Measurements from ENCODE around the gene COPS8. TPM values are rescaled to one million over a fixed set of nuclear protein-coding genes. Genes with fewer than 3 reads are reported as not detected.

The COPS8 gene
- polyA plus RNA-seq, 1 experiment: 139 TPM

DNA sequence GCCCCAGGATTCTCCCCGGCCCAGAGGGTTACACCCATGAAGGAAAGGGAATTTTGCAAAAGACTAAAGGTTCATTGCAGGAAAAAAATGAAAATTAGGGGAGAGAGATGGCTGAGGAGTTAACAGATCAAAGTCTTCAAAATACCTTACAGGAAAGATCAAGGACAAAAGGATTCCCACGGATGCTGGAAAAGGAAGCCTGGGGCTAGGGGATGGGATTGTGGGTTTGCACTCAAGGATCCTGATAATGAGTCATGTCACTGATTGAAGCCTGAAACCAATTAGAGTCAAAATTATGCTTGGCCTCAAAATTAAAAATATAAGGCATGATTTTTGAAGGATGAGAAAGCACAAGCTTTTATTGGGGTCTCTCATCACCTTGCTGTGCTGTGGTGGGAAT lies 32.6 kb upstream of the COPS8 start:
- Histone ChIP-seq H3K27me3 (ENCODE audit: control insufficient read depth, insufficient read depth, low read length) (no peaks in the 10 kb centered on the region), H3K4me3 (ENCODE audit: low read depth, low read length) (no peak overlapping the region), H3K27ac (ENCODE audit: low read depth, low read length) (no peak overlapping the region), H3K9me3 (ENCODE audit: control insufficient read depth, insufficient read depth, low read length) (no peaks in the 10 kb centered on the region)
- CTCF ChIA-PET: no interaction called here
- TF ChIP-seq, protein P1, sequence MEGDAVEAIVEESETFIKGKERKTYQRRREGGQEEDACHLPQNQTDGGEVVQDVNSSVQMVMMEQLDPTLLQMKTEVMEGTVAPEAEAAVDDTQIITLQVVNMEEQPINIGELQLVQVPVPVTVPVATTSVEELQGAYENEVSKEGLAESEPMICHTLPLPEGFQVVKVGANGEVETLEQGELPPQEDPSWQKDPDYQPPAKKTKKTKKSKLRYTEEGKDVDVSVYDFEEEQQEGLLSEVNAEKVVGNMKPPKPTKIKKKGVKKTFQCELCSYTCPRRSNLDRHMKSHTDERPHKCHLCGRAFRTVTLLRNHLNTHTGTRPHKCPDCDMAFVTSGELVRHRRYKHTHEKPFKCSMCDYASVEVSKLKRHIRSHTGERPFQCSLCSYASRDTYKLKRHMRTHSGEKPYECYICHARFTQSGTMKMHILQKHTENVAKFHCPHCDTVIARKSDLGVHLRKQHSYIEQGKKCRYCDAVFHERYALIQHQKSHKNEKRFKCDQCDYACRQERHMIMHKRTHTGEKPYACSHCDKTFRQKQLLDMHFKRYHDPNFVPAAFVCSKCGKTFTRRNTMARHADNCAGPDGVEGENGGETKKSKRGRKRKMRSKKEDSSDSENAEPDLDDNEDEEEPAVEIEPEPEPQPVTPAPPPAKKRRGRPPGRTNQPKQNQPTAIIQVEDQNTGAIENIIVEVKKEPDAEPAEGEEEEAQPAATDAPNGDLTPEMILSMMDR (IDR thresholded peaks at IDR 0.05; ENCODE audit: low read depth, low read length): no peak
- POLR2A ChIA-PET: no interaction called here
- DNase-seq (ENCODE audit: low read depth, low spot score): no peak

GRCh38 chr2:237055386-237056100 lies 30.1 kb upstream of the COPS8 start:
- ChIA-PET POLR2A (no interaction called here), CTCF (interaction anchor here (1.3 to 2.8 kb wide), 2 partner anchors 542 to 703 kb away, joined by 7 to 9 read pairs; no protein-coding TSS in a partner anchor)
- TF ChIP-seq, protein P1 (IDR thresholded peaks at IDR 0.05; ENCODE audit: low read depth, low read length): no peak
- H3K27ac ChIP-seq (ENCODE audit: low read depth, low read length): no peak overlapping the region
- no peak overlapping the region for H3K4me3 ChIP-seq (ENCODE audit: low read depth, low read length)
- H3K9me3 ChIP-seq (ENCODE audit: control insufficient read depth, insufficient read depth, low read length): no peaks in the 10 kb centered on the region
- H3K27me3 ChIP-seq (ENCODE audit: control insufficient read depth, insufficient read depth, low read length): no peaks in the 10 kb centered on the region
- no peak for DNase-seq (ENCODE audit: low read depth, low spot score)

DNA sequence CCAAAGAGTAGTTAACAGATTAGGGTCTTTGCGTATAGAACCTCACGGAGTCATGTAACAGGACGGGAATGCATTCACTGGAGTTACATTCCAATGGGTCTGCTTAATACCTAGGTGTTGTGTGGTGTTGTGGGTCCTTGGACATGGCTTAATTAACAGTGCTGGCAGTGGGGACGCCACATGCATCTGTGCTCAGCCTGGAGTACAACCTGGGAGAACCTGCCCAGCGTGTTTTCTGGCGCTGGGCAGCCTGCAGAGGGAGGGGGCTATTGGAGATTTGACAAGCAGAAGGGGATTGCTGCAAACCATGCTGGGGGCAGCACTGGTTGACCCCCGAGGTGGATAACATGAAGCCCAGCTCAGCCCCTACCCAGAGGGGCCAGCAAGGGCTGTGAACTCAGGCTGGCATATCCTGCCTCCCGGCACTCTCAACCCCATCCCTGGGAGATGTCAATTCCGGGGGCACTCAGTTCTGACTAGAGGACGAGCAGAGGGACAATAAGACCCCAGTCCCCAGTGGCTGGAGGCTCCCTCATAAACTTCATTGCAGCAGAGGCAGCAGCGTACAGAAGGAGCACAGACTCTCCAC lies 29.3 kb upstream of the COPS8 start:
- Histone ChIP-seq H3K4me3 (ENCODE audit: low read depth, low read length) (no peak overlapping the region), H3K27me3 (ENCODE audit: control insufficient read depth, insufficient read depth, low read length) (no peaks in the 10 kb centered on the region), H3K9me3 (ENCODE audit: control insufficient read depth, insufficient read depth, low read length) (no peaks in the 10 kb centered on the region), H3K27ac (ENCODE audit: low read depth, low read length) (no peak overlapping the region)
- CTCF ChIA-PET: interaction anchor here (2.8 kb wide), 1 partner anchor 543 kb away, joined by 9 read pairs; no protein-coding TSS in a partner anchor
- no peak for DNase-seq (ENCODE audit: low read depth, low spot score)
- TF ChIP-seq, protein P1 (IDR thresholded peaks at IDR 0.05; ENCODE audit: low read depth, low read length): no peak
- POLR2A ChIA-PET: no interaction called here

GRCh38 chr2:237057107-237057506 lies 28.6 kb upstream of the COPS8 start:
- POLR2A ChIA-PET: no interaction called here
- no peaks in the 10 kb centered on the region for H3K27me3 ChIP-seq (ENCODE audit: control insufficient read depth, insufficient read depth, low read length)
- CTCF ChIA-PET: no interaction called here
- TF ChIP-seq, protein P1 (IDR thresholded peaks at IDR 0.05; ENCODE audit: low read depth, low read length): no peak
- no peaks in the 10 kb centered on the region for H3K9me3 ChIP-seq (ENCODE audit: control insufficient read depth, insufficient read depth, low read length)
- H3K4me3 ChIP-seq (ENCODE audit: low read depth, low read length): no peak overlapping the region
- no peak overlapping the region for H3K27ac ChIP-seq (ENCODE audit: low read depth, low read length)
- no peak for DNase-seq (ENCODE audit: low read depth, low spot score)

DNA sequence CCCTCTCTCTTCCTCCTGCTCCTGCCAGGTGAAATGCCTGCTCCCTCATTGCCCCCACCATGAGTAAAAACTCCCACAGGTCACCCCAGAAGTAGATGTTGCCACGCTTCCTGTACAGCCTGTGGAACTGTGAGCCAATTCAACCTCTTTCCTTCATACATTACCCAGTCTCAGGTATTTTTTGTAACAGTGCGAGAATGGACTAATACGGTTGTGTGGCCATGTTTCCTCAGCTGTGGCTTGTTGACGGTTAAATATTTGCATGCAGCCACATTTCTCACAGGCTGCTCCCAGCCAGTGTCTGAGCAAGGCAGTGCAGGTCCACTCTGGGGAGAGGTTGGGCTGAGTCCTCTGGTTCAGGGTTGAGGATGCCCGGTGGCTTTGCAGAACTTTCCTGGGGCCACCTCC lies 27.8 kb upstream of the COPS8 start:
- TF ChIP-seq, protein P1 (IDR thresholded peaks at IDR 0.05; ENCODE audit: low read depth, low read length): no peak
- Histone ChIP-seq H3K4me3 (ENCODE audit: low read depth, low read length) (no peak overlapping the region), H3K27me3 (ENCODE audit: control insufficient read depth, insufficient read depth, low read length) (no peaks in the 10 kb centered on the region), H3K27ac (ENCODE audit: low read depth, low read length) (no peak overlapping the region), H3K9me3 (ENCODE audit: control insufficient read depth, insufficient read depth, low read length) (no peaks in the 10 kb centered on the region)
- DNase-seq (ENCODE audit: low read depth, low spot score): no peak
- ChIA-PET CTCF (no interaction called here), POLR2A (no interaction called here)
